Type B pancreatic cell (in vitro differentiated cells): ENCODE data around the gene LBP. TPM values are rescaled to one million over a fixed set of nuclear protein-coding genes. Genes with fewer than 3 reads are reported as not detected.

ENCODE experiments used
- DNase-seq: peaks from one replicate; pipeline ENCODE4 v3.0.0; 2021; ENCODE audit warnings: mixed read lengths; ENCODE audit not compliant: unreplicated experiment; ENCODE audit errors: extremely low spot score
- H3K27ac Mint-ChIP-seq: 2 replicates; pipeline ENCODE4 v1.8.0; 2021; ENCODE audit warnings: mild to moderate bottlenecking, mixed read lengths
- H3K27me3 Mint-ChIP-seq: 2 replicates; pipeline ENCODE4 v1.8.0; 2021; ENCODE audit warnings: mixed read lengths
- H3K36me3 Mint-ChIP-seq: 2 replicates; pipeline ENCODE4 v1.8.0; 2021; ENCODE audit warnings: mixed read lengths
- H3K4me1 Mint-ChIP-seq: one replicate; pipeline ENCODE4 v1.8.0; 2021; ENCODE audit warnings: mixed read lengths; ENCODE audit not compliant: unreplicated experiment
- H3K4me3 Mint-ChIP-seq: 2 replicates; pipeline ENCODE4 v1.8.0; 2021; ENCODE audit warnings: mild to moderate bottlenecking, mixed read lengths
- H3K9me3 Mint-ChIP-seq: 2 replicates; pipeline ENCODE4 v1.8.0; 2021; ENCODE audit warnings: mixed read lengths
- total RNA-seq: library from RNA; stranded (reverse); gene quantifications from 2 replicates; pipeline ENCODE4 v1.2.1, GENCODE V29; 2021; ENCODE audit warnings: low replicate concordance
- TF ChIP-seq, protein P1 (sequence below): fragments of 200-600 bp; sonication (generic); conservative IDR thresholded peaks from 2 replicates; pipeline ENCODE4 v1.5.0; 2021; ENCODE audit warnings: antibody characterized with exemption, mild to moderate bottlenecking

LBP gene
- total RNA-seq, 1 donor from 2014 or later = not detected

GRCh38 chr20:38412877-38413577 lies 66.7 kb downstream of the LBP start:
- Mint-ChIP-seq H3K9me3 (no peaks in the 10 kb centered on the region), H3K27me3 (no peaks in the 10 kb centered on the region), H3K27ac (no peak overlapping the region), H3K4me3 (no peak overlapping the region), H3K4me1 (no peaks in the 10 kb centered on the region), H3K36me3 (peaks cover 28% of the 10 kb centered on the region)
- TF ChIP-seq, protein P1, sequence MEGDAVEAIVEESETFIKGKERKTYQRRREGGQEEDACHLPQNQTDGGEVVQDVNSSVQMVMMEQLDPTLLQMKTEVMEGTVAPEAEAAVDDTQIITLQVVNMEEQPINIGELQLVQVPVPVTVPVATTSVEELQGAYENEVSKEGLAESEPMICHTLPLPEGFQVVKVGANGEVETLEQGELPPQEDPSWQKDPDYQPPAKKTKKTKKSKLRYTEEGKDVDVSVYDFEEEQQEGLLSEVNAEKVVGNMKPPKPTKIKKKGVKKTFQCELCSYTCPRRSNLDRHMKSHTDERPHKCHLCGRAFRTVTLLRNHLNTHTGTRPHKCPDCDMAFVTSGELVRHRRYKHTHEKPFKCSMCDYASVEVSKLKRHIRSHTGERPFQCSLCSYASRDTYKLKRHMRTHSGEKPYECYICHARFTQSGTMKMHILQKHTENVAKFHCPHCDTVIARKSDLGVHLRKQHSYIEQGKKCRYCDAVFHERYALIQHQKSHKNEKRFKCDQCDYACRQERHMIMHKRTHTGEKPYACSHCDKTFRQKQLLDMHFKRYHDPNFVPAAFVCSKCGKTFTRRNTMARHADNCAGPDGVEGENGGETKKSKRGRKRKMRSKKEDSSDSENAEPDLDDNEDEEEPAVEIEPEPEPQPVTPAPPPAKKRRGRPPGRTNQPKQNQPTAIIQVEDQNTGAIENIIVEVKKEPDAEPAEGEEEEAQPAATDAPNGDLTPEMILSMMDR = no peak
- DNase-seq = no peak

- no peaks in the 10 kb centered on the region for H3K27me3 Mint-ChIP-seq
- DNase-seq = no peak
- TF ChIP-seq, protein P1 = no peak
- H3K9me3 Mint-ChIP-seq = no peaks in the 10 kb centered on the region
- no peak overlapping the region for H3K27ac Mint-ChIP-seq
- H3K4me1 Mint-ChIP-seq = no peaks in the 10 kb centered on the region
- no peak overlapping the region for H3K4me3 Mint-ChIP-seq
- peaks cover 30% of the 10 kb centered on the region for H3K36me3 Mint-ChIP-seq
Observed at GRCh38 chr20:38414769-38415450, 68.6 kb downstream of the LBP start.

DNA sequence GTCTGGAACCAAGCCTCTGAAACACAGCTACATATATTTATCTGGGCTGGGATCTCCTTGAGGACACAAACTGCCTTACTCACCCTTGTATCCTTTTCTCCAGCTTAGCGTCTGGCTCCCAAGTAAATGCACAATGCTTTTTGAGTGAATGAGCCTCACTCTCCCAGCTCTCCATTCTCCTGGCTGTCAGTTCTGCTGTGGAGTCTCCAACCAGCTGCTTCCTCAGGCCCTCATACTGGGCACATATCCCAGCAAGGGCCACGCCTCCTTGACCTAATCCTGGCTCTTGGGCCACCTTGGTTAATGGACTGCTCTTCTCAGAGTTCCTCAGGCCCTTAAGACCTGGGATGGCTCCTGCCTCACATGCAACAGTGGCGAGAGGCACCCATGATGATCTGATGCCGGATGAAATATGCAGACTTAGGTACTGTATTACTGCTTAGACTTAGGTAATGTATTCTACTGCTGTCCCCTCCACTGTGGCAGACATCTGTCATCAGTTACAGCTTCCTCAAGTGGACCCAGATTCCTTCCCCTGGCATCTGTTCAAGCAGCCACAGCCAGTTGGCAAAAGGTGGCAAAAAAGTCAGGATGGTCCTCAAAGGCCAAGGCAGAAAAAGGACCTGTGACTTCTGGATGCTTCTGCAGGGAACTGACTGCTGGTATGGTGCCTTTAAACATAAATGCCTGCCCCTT lies 72.4 kb downstream of the LBP start:
- no peaks in the 10 kb centered on the region for H3K27me3 Mint-ChIP-seq
- H3K27ac Mint-ChIP-seq = no peak overlapping the region
- no peak for DNase-seq
- peaks cover 52% of the 10 kb centered on the region for H3K36me3 Mint-ChIP-seq
- H3K4me3 Mint-ChIP-seq = no peak overlapping the region
- H3K9me3 Mint-ChIP-seq = no peaks in the 10 kb centered on the region
- H3K4me1 Mint-ChIP-seq = no peaks in the 10 kb centered on the region
- TF ChIP-seq, protein P1 = no peak

DNA sequence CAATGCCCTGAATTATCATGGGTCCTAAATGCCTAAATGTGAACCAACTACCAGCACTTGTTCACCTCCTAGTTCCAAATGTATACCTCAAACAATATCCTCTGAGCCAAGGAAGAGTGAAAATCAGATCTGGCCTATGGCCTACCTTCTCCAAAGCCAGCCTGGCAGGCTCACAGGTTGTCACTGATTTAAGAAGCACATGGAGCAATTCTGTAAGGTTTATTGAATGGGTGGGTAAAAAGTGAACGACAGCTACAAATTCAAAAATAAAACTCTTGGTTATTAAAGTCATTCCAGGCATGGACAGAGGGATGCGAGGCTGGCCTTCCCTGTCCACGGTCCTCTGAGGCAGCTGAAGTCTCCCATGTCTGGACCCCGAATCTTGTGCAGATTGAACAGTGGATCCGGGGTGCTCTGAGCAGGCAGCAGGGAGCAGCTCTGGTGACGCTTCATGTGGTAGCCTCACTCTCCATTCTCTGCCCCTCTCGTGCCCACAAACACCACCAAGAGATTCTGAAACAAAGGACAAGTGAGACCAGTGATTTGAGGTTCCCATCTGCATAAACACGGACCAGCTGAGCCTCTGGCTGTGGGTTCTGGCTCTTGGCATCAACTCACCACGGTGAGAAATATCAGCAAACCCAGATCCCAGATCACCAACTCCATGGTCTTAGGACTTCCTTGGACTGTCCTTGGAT lies 74.3 kb downstream of the LBP start:
- H3K4me1 Mint-ChIP-seq = no peaks in the 10 kb centered on the region
- no peak overlapping the region for H3K27ac Mint-ChIP-seq
- H3K9me3 Mint-ChIP-seq = no peaks in the 10 kb centered on the region
- no peak for DNase-seq
- H3K4me3 Mint-ChIP-seq = no peak overlapping the region
- TF ChIP-seq, protein P1 = no peak
- H3K27me3 Mint-ChIP-seq = no peaks in the 10 kb centered on the region
- peaks cover 48% of the 10 kb centered on the region for H3K36me3 Mint-ChIP-seq

DNA sequence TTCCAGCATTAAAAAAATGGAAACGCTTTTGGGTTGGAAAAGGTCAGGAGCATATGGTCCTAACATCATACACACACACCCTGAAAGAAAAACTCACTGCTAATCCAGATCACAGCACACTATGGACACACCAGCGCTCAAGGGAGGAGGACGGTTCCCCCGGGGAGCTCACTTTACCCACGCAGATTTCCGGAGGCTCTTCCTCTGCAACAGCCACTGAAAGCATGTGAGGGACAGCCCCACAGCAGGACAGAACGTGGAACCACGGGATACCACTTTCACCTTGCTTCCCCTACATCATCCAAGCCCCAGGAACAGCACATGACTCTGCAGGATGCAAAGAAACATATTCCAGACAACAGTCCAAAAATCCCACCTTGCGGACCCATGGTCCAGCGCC lies 75.6 kb downstream of the LBP start:
- H3K27ac Mint-ChIP-seq = no peak overlapping the region
- TF ChIP-seq, protein P1 = no peak
- H3K27me3 Mint-ChIP-seq = no peaks in the 10 kb centered on the region
- H3K4me1 Mint-ChIP-seq = peaks cover 3% of the 10 kb centered on the region
- H3K4me3 Mint-ChIP-seq = no peak overlapping the region
- no peak for DNase-seq
- peaks cover 42% of the 10 kb centered on the region for H3K36me3 Mint-ChIP-seq
- H3K9me3 Mint-ChIP-seq = no peaks in the 10 kb centered on the region
